Measurements from ENCODE around the gene MAML2. TPM values are rescaled to one million over a fixed set of nuclear protein-coding genes. Genes with fewer than 3 reads are reported as not detected.

MAML2 gene
- total RNA-seq, 1 experiment from 2014 or later: 2.9 TPM

DNA sequence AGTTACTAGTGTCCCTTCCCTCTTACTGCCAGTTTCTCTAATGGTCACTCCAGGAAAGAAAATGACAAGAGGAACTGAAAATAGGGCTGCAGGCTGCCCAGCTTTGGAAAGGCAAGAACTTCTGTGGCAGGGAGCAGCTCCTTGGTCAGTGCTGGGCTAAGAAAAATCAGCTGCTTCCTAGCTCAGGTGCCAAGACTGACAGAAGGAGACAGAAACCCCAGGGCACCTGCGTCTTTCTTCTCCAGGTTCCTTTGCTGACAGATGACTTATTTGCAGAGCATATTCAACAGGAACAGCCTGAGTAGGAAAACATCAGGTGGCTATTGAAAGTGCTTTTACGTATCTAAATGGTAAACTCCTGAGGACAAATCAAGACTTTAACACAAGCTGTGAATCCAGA is 25.4 kb downstream of the MAML2 start:
- ATAC-seq (no peak), DNase-seq (ENCODE audit: low read depth, low spot score) (no peak)
- Histone ChIP-seq H3K9me3 (ENCODE audit: control insufficient read depth, insufficient read depth, low read depth, low read length) (no peaks in the 10 kb centered on the region), H3K4me1 (ENCODE audit: control insufficient read depth, insufficient read depth, low read length) (0 out of 2 replicates have a peak, but pooled peaks cover 3% of the 10 kb centered on the region), H3K27ac (ENCODE audit: low read length) (0 out of 2 replicates have a peak overlapping the region, but pooled peaks have one; percentile 6), H3K4me3 (ENCODE audit: low read depth in 2 of 2, low read length in 2 of 2) (no peak overlapping the region), H3K36me3 (ENCODE audit: control insufficient read depth, insufficient read depth, low read length) (no peaks in the 10 kb centered on the region), H3K27me3 (ENCODE audit: control insufficient read depth, insufficient read depth, low read length) (no peaks in the 10 kb centered on the region)
- CTCF ChIA-PET: no interaction called here
- TF ChIP-seq, protein P1, sequence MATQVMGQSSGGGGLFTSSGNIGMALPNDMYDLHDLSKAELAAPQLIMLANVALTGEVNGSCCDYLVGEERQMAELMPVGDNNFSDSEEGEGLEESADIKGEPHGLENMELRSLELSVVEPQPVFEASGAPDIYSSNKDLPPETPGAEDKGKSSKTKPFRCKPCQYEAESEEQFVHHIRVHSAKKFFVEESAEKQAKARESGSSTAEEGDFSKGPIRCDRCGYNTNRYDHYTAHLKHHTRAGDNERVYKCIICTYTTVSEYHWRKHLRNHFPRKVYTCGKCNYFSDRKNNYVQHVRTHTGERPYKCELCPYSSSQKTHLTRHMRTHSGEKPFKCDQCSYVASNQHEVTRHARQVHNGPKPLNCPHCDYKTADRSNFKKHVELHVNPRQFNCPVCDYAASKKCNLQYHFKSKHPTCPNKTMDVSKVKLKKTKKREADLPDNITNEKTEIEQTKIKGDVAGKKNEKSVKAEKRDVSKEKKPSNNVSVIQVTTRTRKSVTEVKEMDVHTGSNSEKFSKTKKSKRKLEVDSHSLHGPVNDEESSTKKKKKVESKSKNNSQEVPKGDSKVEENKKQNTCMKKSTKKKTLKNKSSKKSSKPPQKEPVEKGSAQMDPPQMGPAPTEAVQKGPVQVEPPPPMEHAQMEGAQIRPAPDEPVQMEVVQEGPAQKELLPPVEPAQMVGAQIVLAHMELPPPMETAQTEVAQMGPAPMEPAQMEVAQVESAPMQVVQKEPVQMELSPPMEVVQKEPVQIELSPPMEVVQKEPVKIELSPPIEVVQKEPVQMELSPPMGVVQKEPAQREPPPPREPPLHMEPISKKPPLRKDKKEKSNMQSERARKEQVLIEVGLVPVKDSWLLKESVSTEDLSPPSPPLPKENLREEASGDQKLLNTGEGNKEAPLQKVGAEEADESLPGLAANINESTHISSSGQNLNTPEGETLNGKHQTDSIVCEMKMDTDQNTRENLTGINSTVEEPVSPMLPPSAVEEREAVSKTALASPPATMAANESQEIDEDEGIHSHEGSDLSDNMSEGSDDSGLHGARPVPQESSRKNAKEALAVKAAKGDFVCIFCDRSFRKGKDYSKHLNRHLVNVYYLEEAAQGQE (IDR thresholded peaks at IDR 0.05; ENCODE audit: insufficient read depth in 1 of 2, low read depth in 2 of 2, low read length in 1 of 2): no peak
- TF ChIP-seq SIN3A (IDR thresholded peaks at IDR 0.05; ENCODE audit: borderline replicate concordance, insufficient read depth, low read depth, low read length): no peak
- POLR2A ChIA-PET: no interaction called here
- no TSS peak for BruUV-seq (replicated peaks)
- in situ Hi-C loops (cut with HindIII; ENCODE audit: low pct_unique_long_range_greater_than_20kb, low sequenced_read_pairs): no loop called here
- intact Hi-C loops (cut with micrococcal nuclease; ENCODE audit: unreplicated experiment): no loop called here

DNA sequence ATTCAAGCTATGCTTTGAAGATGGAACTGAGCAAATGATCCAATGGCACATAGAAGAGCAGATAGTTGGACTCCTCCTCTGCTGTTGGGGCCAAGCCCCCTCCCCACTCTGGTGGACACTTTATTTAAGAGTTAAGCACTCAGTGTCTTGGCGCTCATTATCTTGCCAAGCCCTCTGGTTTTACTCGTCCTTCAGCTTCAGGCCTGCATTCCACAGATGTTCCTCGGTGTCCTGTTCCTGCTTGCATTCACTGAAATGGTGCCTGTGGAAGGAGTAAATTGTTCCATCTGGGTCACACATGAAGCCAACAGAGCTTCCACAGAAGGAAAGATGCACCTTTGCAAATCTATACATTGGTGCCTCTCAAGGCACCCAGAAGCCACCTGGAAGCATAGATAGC is 26.1 kb downstream of the MAML2 start:
- no peaks in the 10 kb centered on the region for H3K27me3 ChIP-seq (ENCODE audit: control insufficient read depth, insufficient read depth, low read length)
- H3K36me3 ChIP-seq (ENCODE audit: control insufficient read depth, insufficient read depth, low read length): no peaks in the 10 kb centered on the region
- no peak for ATAC-seq
- no peak for DNase-seq (ENCODE audit: low read depth, low spot score)
- no TSS peak for BruUV-seq (replicated peaks)
- no peak overlapping the region for H3K27ac ChIP-seq (ENCODE audit: low read length)
- in situ Hi-C loops (cut with HindIII; ENCODE audit: low pct_unique_long_range_greater_than_20kb, low sequenced_read_pairs): no loop called here
- H3K4me1 ChIP-seq (ENCODE audit: control insufficient read depth, insufficient read depth, low read length): 0 out of 2 replicates have a peak, but pooled peaks cover 3% of the 10 kb centered on the region
- ChIA-PET CTCF (no interaction called here), POLR2A (no interaction called here)
- intact Hi-C loops (cut with micrococcal nuclease; ENCODE audit: unreplicated experiment): no loop called here
- no peaks in the 10 kb centered on the region for H3K9me3 ChIP-seq (ENCODE audit: control insufficient read depth, insufficient read depth, low read depth, low read length)
- TF ChIP-seq TCF7L2 (IDR thresholded peaks at IDR 0.05; ENCODE audit: low read depth, low read length) (no peak), SIN3A (IDR thresholded peaks at IDR 0.05; ENCODE audit: borderline replicate concordance, insufficient read depth, low read depth, low read length) (no peak), POLR2AphosphoS5 (IDR thresholded peaks at IDR 0.05; ENCODE audit: low read depth, low read length) (no peak)
- TF ChIP-seq, protein P2, sequence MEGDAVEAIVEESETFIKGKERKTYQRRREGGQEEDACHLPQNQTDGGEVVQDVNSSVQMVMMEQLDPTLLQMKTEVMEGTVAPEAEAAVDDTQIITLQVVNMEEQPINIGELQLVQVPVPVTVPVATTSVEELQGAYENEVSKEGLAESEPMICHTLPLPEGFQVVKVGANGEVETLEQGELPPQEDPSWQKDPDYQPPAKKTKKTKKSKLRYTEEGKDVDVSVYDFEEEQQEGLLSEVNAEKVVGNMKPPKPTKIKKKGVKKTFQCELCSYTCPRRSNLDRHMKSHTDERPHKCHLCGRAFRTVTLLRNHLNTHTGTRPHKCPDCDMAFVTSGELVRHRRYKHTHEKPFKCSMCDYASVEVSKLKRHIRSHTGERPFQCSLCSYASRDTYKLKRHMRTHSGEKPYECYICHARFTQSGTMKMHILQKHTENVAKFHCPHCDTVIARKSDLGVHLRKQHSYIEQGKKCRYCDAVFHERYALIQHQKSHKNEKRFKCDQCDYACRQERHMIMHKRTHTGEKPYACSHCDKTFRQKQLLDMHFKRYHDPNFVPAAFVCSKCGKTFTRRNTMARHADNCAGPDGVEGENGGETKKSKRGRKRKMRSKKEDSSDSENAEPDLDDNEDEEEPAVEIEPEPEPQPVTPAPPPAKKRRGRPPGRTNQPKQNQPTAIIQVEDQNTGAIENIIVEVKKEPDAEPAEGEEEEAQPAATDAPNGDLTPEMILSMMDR (IDR thresholded peaks at IDR 0.05): no peak
- TF ChIP-seq, protein P1 (IDR thresholded peaks at IDR 0.05; ENCODE audit: insufficient read depth in 1 of 2, low read depth in 2 of 2, low read length in 1 of 2): no peak
- no peak overlapping the region for H3K4me3 ChIP-seq (ENCODE audit: low read depth in 2 of 2, low read length in 2 of 2)

Data from Panc1 (cell line).